Thyroid gland (tissue), 4 donors: ENCODE results near the gene SERPINB1.
"Not testable (repeated sequence)": the region's sequence is repeated elsewhere in the genome, so short reads cannot be mapped to it uniquely, and the experiment has no call there.

Source experiments
- CTCF ChIP-seq, 6 experiments: fragments of 200-600 bp in 3 of 6; fragments of 450-650 bp in 3 of 6; sonication (generic) in 3 of 6; IDR thresholded peaks; one replicate each; pipeline ENCODE4 v1.5.1; 2016 to 2019; ENCODE audit warnings: antibody characterized with exemption in 6 of 6, mild to moderate bottlenecking in 2 of 6, inconsistent platforms in 1 of 6, moderate library complexity in 1 of 6
- POLR2A ChIP-seq, 2 donors: fragments of 450-650 bp; IDR thresholded peaks; one replicate each; pipeline ENCODE4 v1.6.1; 2017; ENCODE audit warnings: antibody characterized with exemption in 2 of 2, mild to moderate bottlenecking in 2 of 2, moderate library complexity in 1 of 2

GRCh38 chr6:2860706-2861059 is 19.0 kb upstream of the SERPINB1 start:
- TF ChIP-seq CTCF, POLR2A (IDR thresholded peaks at IDR 0.05): not testable (repeated sequence)
